Endothelial cell of umbilical vein (primary cell): ENCODE measurements around the gene PLCG2.

Experiments used
- CTCF ChIP-seq, 2 donors: IDR thresholded peaks; 1 replicate in 1 of 2; 2 replicates in 1 of 2; pipeline ENCODE4 v1.5.1; 2011; ENCODE audit warnings: low read length in 2 of 2, mild to moderate bottlenecking in 2 of 2, moderate library complexity in 2 of 2, control low read depth in 1 of 2, inconsistent platforms in 1 of 2, low read depth in 1 of 2; ENCODE audit not compliant: insufficient read depth in 1 of 2; ENCODE audit errors: extremely low read depth in 1 of 2
- EZH2 ChIP-seq: IDR thresholded peaks from 2 replicates; pipeline ENCODE4 v1.6.1; 2012; ENCODE audit warnings: borderline replicate concordance, low read depth, mild to moderate bottlenecking, moderate library complexity, low read length, inconsistent platforms; ENCODE audit not compliant: severe bottlenecking
- JUN ChIP-seq: IDR thresholded peaks from 2 replicates; pipeline ENCODE4 v1.6.1; 2011; ENCODE audit warnings: borderline replicate concordance, low read depth; ENCODE audit not compliant: insufficient read length, insufficient read depth
- MAX ChIP-seq: IDR thresholded peaks from 2 replicates; pipeline ENCODE4 v1.6.1; 2011; ENCODE audit not compliant: insufficient read depth, insufficient read length
- MYC ChIP-seq: IDR thresholded peaks from one replicate; pipeline ENCODE4 v1.6.1; 2011; ENCODE audit warnings: mild to moderate bottlenecking, low read depth, low read length
- POLR2A ChIP-seq: IDR thresholded peaks from 2 replicates; pipeline ENCODE4 v1.6.1; 2012; ENCODE audit warnings: low read depth, mild to moderate bottlenecking, control low read depth, low read length
- POLR2AphosphoS5 ChIP-seq: IDR thresholded peaks from 2 replicates; pipeline ENCODE4 v1.6.1; 2012; ENCODE audit warnings: low read depth, mild to moderate bottlenecking, control low read depth, low read length, moderate library complexity; ENCODE audit not compliant: insufficient read depth

- no peak for TF ChIP-seq CTCF (IDR thresholded peaks at IDR 0.05; ENCODE audit: extremely low read depth in 1 of 2, insufficient read depth in 1 of 2, low read depth in 1 of 2, low read length in 2 of 2)
- no peak for TF ChIP-seq JUN
- TF ChIP-seq POLR2A, result no peak
- TF ChIP-seq POLR2AphosphoS5, result no peak
- no peak for TF ChIP-seq MYC
- no peak for TF ChIP-seq EZH2
- TF ChIP-seq MAX, result no peak
Observed at GRCh38 chr16:81973737-81974136, 194.6 kb downstream of the PLCG2 start.
